NCI-H128 (cell line): ENCODE measurements around the gene DENND1B.
A peak's percentile ranks its signal among the peaks of the same experiment; 100 is the strongest.
"Not testable (repeated sequence)": the region's sequence is repeated elsewhere in the genome, so short reads cannot be mapped to it uniquely, and the experiment has no call there.

Experiments used
- DNase-seq: peaks from one replicate; lab custom pipeline; 2025; ENCODE audit not compliant: unreplicated experiment; lab: John Stamatoyannopoulos, UW

Gene DENND1B

GRCh38 chr1:197572169-197572568 lies 203.1 kb downstream of the DENND1B start:
- no peak for DNase-seq

- DNase-seq, result no peak
Observed at GRCh38 chr1:197567442-197567841, 207.8 kb downstream of the DENND1B start.

- DNase-seq, result no peak
Observed at GRCh38 chr1:197561041-197561440, 214.2 kb downstream of the DENND1B start.

- DNase-seq, result no peak
Observed at GRCh38 chr1:197559655-197560054, 215.6 kb downstream of the DENND1B start.

GRCh38 chr1:197559244-197559643 lies 216.0 kb downstream of the DENND1B start:
- no peak for DNase-seq

GRCh38 chr1:197557302-197557701 lies 218.0 kb downstream of the DENND1B start:
- DNase-seq, result no peak

GRCh38 chr1:197553281-197553680 lies 222.0 kb downstream of the DENND1B start:
- DNase-seq, result no peak

- no peak for DNase-seq
Observed at GRCh38 chr1:197546989-197547388, 228.3 kb downstream of the DENND1B start.

GRCh38 chr1:197544553-197544952 lies 230.7 kb downstream of the DENND1B start:
- no peak for DNase-seq

- no peak for DNase-seq
Observed at GRCh38 chr1:197544130-197544529, 231.2 kb downstream of the DENND1B start.

- DNase-seq, result no peak
Observed at GRCh38 chr1:197541411-197541810, 233.9 kb downstream of the DENND1B start.

GRCh38 chr1:197526736-197527371 lies 248.4 kb downstream of the DENND1B start:
- DNase-seq, result peak; percentile 37

- no peak for DNase-seq
Observed at GRCh38 chr1:197521118-197521739, 254.1 kb downstream of the DENND1B start.

- no peak for DNase-seq
Observed at GRCh38 chr1:197519741-197520334, 255.4 kb downstream of the DENND1B start.

- no peak for DNase-seq
Observed at GRCh38 chr1:197515421-197515820, 259.9 kb downstream of the DENND1B start.

- DNase-seq, result no peak
Observed at GRCh38 chr1:197510691-197511378, 264.4 kb downstream of the DENND1B start.

- DNase-seq, result no peak
Observed at GRCh38 chr1:197496722-197497121, 278.6 kb downstream of the DENND1B start.

- DNase-seq, result not testable (repeated sequence)
Observed at GRCh38 chr1:197491505-197491904, 283.8 kb downstream of the DENND1B start.

- no peak for DNase-seq
Observed at GRCh38 chr1:197486946-197487345, 288.3 kb downstream of the DENND1B start.

- DNase-seq, result no peak
Observed at GRCh38 chr1:197485790-197486189, 289.5 kb downstream of the DENND1B start.

GRCh38 chr1:197481101-197481500 lies 294.2 kb downstream of the DENND1B start:
- no peak for DNase-seq

- no peak for DNase-seq
Observed at GRCh38 chr1:197480446-197480845, 294.8 kb downstream of the DENND1B start.
